K562 (cell line): ENCODE results near the gene PPP2R5A. TPM values are rescaled to one million over a fixed set of nuclear protein-coding genes. Genes with fewer than 3 reads are reported as not detected.

Experiments
- CHD1 ChIP-seq: fragments of 200-600 bp; sonication (generic); IDR thresholded peaks from one replicate; pipeline ENCODE4 v1.6.1; 2012; ENCODE audit warnings: mild to moderate bottlenecking, moderate library complexity, low read length, inconsistent platforms
- CHD7 ChIP-seq: fragments of 200-600 bp; sonication (generic); IDR thresholded peaks from one replicate; pipeline ENCODE4 v1.6.1; 2012; ENCODE audit warnings: mild to moderate bottlenecking, low read depth, low read length, inconsistent platforms
- FOSL1 ChIP-seq: fragments of 200-800 bp; sonication (Bioruptor generic); conservative IDR thresholded peaks from 2 replicates; pipeline ENCODE4 v1.6.1; 2016; ENCODE audit warnings: missing genetic modification characterization, missing compliant biosample characterization
- KDM2B ChIP-seq: fragments of 250-450 bp; sonication (Bioruptor Pico); IDR thresholded peaks from 2 replicates; pipeline ENCODE4 v1.8.0; 2021; ENCODE audit warnings: mild to moderate bottlenecking, moderate library complexity
- NR2C2 ChIP-seq, 2 experiments: fragments of 200-800 bp in 1 of 2; sonication (Bioruptor generic) in 1 of 2; sonication (generic) in 1 of 2; formaldehyde crosslinking in 1 of 2; IDR thresholded peaks; 2 replicates each; pipeline versions ENCODE4 v1.6.1 to v1.8.0; 2016 to 2022; ENCODE audit warnings: mild to moderate bottlenecking in 1 of 2, missing compliant biosample characterization in 1 of 2, missing genetic modification characterization in 1 of 2, missing genetic modification reagents in 1 of 2
- SUPT5H ChIP-seq: fragments of 450-650 bp; IDR thresholded peaks from 2 replicates; pipeline ENCODE4 v1.6.1; 2016
- polyA plus RNA-seq, 8 experiments: library from polyadenylated mRNA; depleted of rRNA in 4 of 8; stranded (reverse) in 5 of 8; unstranded in 3 of 8; fragments of >200 nt; fragmentation: Nextera tagmentation in 2 of 8; fragmentation: Illumina TruSeq in 1 of 8; extraction: Ambion mirVana in 2 of 8; extraction: Trizol in 1 of 8; gene quantifications; 2 replicates each; pipeline versions ENCODE4 v1.2.1 to v1.2.3, GENCODE V29; 2011 to 2014; ENCODE audit warnings: inconsistent platforms in 1 of 8, missing spikeins in 1 of 8
- total RNA-seq, 7 experiments: library from RNA; depleted of rRNA in 6 of 7; stranded (reverse); fragments of >200 nt in 6 of 7; fragmentation: Illumina TruSeq in 2 of 7; extraction: Trizol in 2 of 7; gene quantifications; 2 replicates each; pipeline versions ENCODE4 v1.2.1 to v1.2.3, GENCODE V29; 2011 to 2021; ENCODE audit warnings: low replicate concordance in 1 of 7
- TF ChIP-seq, protein P1 (sequence below): fragments of 250-450 bp; sonication (Bioruptor Pico); IDR thresholded peaks from 2 replicates; pipeline ENCODE4 v1.4.0; 2020

PPP2R5A gene
- total and polyA plus RNA-seq, 9 of the 15 experiments (the other 6 are each of a cell fraction or from before 2014, with no cell fraction given): 26.9 to 106 (median 64.3) TPM

DNA sequence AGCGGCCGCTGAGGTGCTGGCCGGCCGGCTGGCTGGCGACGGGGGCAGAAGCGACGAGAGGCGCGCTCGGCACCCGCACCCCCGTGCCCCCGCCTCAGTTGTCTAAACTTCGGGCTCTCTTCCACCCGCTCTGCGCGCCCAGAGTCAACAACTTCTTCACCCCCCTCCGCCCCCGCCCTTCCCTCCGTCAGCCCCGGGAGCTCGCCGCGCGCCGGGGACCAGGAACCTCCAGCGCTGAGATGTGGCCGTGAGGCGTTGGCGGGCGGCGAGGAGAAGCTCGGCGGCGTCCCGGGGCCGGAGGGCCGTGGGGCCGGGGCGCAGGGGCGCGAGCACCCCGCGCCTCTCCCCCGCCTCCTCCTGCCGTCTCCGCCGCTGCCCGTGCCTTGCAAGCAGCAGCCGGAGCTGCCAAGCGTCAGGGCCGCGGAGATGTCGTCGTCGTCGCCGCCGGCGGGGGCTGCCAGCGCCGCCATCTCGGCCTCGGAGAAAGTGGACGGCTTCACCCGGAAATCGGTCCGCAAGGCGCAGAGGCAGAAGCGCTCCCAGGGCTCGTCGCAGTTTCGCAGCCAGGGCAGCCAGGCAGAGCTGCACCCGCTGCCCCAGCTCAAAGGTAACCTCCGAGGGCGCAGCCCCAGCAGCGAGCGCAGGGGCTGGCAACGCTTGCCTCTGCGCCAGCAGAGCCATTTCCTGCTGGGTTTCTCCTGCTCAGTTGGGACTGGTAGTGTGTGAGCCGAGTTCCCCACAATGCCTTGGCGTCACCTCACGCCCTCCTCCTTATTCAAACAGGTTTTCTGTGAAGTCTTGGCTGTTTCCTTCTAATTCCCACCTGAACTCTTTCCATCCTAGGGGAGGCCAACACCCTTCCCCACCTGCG lies 710 bp downstream of the PPP2R5A start (continued):
- TF ChIP-seq CHD7 (no peak), KDM2B (CRISPR knock-in tag) (0 out of 2 replicates have a peak, but pooled peaks have one; percentile 6), NR2C2 (CRISPR knock-in tag; IDR thresholded peaks at IDR 0.05) (no peak), NR2C2 (tag; IDR thresholded peaks at IDR 0.05) (no peak), SUPT5H (peak; percentile 41), CHD1 (peak; percentile 96), FOSL1 (tag) (no peak; the same call in 1 of the 2 replicates)
- TF ChIP-seq, protein P1, sequence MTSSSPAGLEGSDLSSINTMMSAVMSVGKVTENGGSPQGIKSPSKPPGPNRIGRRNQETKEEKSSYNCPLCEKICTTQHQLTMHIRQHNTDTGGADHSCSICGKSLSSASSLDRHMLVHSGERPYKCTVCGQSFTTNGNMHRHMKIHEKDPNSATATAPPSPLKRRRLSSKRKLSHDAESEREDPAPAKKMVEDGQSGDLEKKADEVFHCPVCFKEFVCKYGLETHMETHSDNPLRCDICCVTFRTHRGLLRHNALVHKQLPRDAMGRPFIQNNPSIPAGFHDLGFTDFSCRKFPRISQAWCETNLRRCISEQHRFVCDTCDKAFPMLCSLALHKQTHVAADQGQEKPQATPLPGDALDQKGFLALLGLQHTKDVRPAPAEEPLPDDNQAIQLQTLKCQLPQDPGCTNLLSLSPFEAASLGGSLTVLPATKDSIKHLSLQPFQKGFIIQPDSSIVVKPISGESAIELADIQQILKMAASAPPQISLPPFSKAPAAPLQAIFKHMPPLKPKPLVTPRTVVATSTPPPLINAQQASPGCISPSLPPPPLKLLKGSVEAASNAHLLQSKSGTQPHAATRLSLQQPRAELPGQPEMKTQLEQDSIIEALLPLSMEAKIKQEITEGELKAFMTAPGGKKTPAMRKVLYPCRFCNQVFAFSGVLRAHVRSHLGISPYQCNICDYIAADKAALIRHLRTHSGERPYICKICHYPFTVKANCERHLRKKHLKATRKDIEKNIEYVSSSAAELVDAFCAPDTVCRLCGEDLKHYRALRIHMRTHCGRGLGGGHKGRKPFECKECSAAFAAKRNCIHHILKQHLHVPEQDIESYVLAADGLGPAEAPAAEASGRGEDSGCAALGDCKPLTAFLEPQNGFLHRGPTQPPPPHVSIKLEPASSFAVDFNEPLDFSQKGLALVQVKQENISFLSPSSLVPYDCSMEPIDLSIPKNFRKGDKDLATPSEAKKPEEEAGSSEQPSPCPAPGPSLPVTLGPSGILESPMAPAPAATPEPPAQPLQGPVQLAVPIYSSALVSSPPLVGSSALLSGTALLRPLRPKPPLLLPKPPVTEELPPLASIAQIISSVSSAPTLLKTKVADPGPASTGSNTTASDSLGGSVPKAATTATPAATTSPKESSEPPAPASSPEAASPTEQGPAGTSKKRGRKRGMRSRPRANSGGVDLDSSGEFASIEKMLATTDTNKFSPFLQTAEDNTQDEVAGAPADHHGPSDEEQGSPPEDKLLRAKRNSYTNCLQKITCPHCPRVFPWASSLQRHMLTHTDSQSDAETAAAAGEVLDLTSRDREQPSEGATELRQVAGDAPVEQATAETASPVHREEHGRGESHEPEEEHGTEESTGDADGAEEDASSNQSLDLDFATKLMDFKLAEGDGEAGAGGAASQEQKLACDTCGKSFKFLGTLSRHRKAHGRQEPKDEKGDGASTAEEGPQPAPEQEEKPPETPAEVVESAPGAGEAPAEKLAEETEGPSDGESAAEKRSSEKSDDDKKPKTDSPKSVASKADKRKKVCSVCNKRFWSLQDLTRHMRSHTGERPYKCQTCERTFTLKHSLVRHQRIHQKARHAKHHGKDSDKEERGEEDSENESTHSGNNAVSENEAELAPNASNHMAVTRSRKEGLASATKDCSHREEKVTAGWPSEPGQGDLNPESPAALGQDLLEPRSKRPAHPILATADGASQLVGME (CRISPR knock-in tag): peak; percentile 82; the same call in 1 of the 2 replicates
